Sigmoid colon (tissue), 7 donors: ENCODE data around the gene CATSPERB. TPM values are rescaled to one million over a fixed set of nuclear protein-coding genes. Genes with fewer than 3 reads are reported as not detected.
"Not testable (repeated sequence)": the region's sequence is repeated elsewhere in the genome, so short reads cannot be mapped to it uniquely, and the experiment has no call there.

Experiments used
- DNase-seq: peaks from one replicate; pipeline ENCODE4 v3.0.0-alpha.2; 2019
- H3K27ac ChIP-seq, 4 donors: fragments of 200-600 bp; sonication (generic); one replicate each; pipeline ENCODE4 v1.5.1; 2016 to 2019; ENCODE audit warnings: mild to moderate bottlenecking in 1 of 4
- H3K27me3 ChIP-seq, 3 donors: fragments of 200-600 bp; sonication (generic); one replicate each; pipeline ENCODE4 v1.5.1; 2019; ENCODE audit warnings: mild to moderate bottlenecking in 1 of 3
- H3K36me3 ChIP-seq, 4 donors: fragments of 200-600 bp; sonication (generic); one replicate each; pipeline ENCODE4 v1.5.1; 2016 to 2019
- H3K4me1 ChIP-seq, 4 donors: fragments of 200-600 bp; sonication (generic); one replicate each; pipeline ENCODE4 v1.5.1; 2017 to 2019
- H3K4me3 ChIP-seq, 4 donors: fragments of 200-600 bp; sonication (generic); one replicate each; pipeline ENCODE4 v1.5.1; 2017 to 2019; ENCODE audit warnings: mild to moderate bottlenecking in 2 of 4, moderate library complexity in 1 of 4
- H3K9me3 ChIP-seq, 4 donors: fragments of 200-600 bp in 3 of 4; sonication (generic) in 3 of 4; one replicate each; pipeline versions ENCODE4 v1.5.1 to v1.6.1; 2013 to 2019
- EP300 ChIP-seq, 4 donors: sonication (generic); formaldehyde crosslinking; IDR thresholded peaks; one replicate each; pipeline ENCODE4 v1.6.1; 2017; ENCODE audit warnings: antibody characterized with exemption in 4 of 4
- POLR2A ChIP-seq, 2 donors: fragments of 450-650 bp; IDR thresholded peaks; one replicate each; pipeline ENCODE4 v1.6.1; 2016; ENCODE audit warnings: antibody characterized with exemption in 2 of 2, mild to moderate bottlenecking in 2 of 2, moderate library complexity in 2 of 2
- POLR2AphosphoS5 ChIP-seq, 4 donors: sonication (generic); formaldehyde crosslinking; IDR thresholded peaks; one replicate each; pipeline ENCODE4 v1.6.1; 2017; ENCODE audit warnings: antibody characterized with exemption in 4 of 4
- WGBS, 2 donors: extraction: QIAGEN DNeasy Blood & Tissue Kit; methylation state at CpG; one replicate each; pipeline ENCODE4 v1.1.7; 2013; 5-methylcytosine and 5-hydroxymethylcytosine counted together
- intact Hi-C: fragments of 100-400 bp; cut with DNase I; formaldehyde crosslinking; loops from one replicate; pipeline ENCODE4 v1.15.1; 2023
- polyA plus RNA-seq, 3 donors: library from polyadenylated mRNA; stranded (reverse); fragments of 200-250 nt; gene quantifications; one replicate each; pipeline ENCODE4 v1.2.3, GENCODE V29; 2013
- total RNA-seq, 4 donors: library from RNA; depleted of rRNA; stranded (reverse); fragments of >200 nt; gene quantifications; one replicate each; pipeline ENCODE4 v1.1.0, GENCODE V29; 2016
- TF ChIP-seq, protein P1 (sequence below), 4 experiments: fragments of 450-650 bp in 3 of 4; fragments of 200-600 bp in 1 of 4; IDR thresholded peaks; one replicate each; pipeline ENCODE4 v1.5.1; 2016 to 2019; ENCODE audit warnings: antibody characterized with exemption in 4 of 4, mild to moderate bottlenecking in 3 of 4, moderate library complexity in 2 of 4
- donor health status: healthy with polysubstance abuse.
- donor health status: Bipolar disorder and iron deficiency.
- donor health status: healthy.

The CATSPERB gene
- total and polyA plus RNA-seq, 7 donors: 0.14 to 6.7 (median 1.4) TPM

DNA sequence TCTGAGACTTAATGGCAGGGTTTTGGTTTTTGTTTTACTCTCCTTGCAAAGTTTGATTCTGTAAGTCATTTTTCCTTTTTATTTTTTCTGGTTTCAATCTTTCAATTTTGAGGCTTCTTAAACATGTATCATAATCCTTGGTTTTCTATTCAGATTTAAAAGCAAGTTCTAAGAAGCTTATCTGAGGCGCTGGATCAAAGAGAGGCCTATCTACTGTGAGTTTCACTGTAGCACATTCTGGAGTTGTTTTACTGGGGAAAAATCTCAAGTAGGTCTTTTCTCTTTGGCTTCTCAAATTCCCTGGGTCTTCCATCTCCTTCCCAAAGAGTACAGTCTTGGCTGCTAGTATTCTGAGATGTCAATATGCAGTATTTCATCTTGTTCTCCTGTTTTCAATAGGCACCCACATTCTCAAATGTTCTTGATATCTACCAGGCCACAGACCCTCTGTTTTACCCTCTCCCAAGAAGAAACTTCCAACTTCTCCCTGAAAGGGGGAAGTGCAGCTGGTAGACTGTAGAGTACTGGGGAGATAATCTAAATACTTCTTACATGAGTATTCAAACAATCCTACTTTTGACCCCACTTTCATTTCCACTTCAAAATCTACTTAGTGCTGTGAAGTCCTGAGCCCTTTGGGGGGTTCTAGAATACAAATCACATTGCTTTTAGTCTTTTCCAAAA lies 10.9 kb upstream of the CATSPERB start:
- DNase-seq: no peak
- Histone ChIP-seq H3K27me3 (no peaks in the 10 kb centered on the region), H3K27ac (no peak overlapping the region), H3K9me3 (no peaks in the 10 kb centered on the region), H3K36me3 (no peaks in the 10 kb centered on the region), H3K4me1 (peaks cover 0 to 7% (median 0%) of the 10 kb centered on the region in 4 donors), H3K4me3 (no peak overlapping the region)
- WGBS, 2 donors: 96 to 99% methylated on average over 1 of the region's 1 CpG
- TF ChIP-seq POLR2A (IDR thresholded peaks at IDR 0.05) (no peak), POLR2AphosphoS5 (IDR thresholded peaks at IDR 0.05) (no peak), EP300 (IDR thresholded peaks at IDR 0.05) (no peak)
- TF ChIP-seq, protein P1, sequence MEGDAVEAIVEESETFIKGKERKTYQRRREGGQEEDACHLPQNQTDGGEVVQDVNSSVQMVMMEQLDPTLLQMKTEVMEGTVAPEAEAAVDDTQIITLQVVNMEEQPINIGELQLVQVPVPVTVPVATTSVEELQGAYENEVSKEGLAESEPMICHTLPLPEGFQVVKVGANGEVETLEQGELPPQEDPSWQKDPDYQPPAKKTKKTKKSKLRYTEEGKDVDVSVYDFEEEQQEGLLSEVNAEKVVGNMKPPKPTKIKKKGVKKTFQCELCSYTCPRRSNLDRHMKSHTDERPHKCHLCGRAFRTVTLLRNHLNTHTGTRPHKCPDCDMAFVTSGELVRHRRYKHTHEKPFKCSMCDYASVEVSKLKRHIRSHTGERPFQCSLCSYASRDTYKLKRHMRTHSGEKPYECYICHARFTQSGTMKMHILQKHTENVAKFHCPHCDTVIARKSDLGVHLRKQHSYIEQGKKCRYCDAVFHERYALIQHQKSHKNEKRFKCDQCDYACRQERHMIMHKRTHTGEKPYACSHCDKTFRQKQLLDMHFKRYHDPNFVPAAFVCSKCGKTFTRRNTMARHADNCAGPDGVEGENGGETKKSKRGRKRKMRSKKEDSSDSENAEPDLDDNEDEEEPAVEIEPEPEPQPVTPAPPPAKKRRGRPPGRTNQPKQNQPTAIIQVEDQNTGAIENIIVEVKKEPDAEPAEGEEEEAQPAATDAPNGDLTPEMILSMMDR (IDR thresholded peaks at IDR 0.05): no peak
- intact Hi-C loops: no loop called here

DNA sequence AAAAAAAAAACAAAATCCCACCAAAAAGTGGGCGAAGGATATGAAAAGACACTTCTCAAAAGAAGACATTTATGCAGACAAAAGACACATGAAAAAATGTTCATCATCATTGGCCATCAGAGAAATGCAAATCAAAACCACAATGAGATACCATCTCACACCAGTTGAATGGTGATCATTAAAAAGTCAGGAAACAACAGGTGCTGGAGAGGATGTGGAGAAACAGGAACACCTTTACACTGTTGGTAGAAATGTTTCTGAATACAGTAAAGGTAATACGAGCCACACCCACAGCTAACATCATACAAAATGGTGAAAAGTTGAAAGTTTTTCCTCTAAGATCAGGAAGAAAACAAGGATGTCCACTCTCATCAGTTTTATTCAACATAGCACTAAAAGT lies 8.0 kb upstream of the CATSPERB start:
- H3K9me3 ChIP-seq, H3K27me3 ChIP-seq, DNase-seq, H3K36me3 ChIP-seq, intact Hi-C loops, H3K27ac ChIP-seq, H3K4me1 ChIP-seq, H3K4me3 ChIP-seq: not testable (repeated sequence)
- WGBS, 2 donors: 92 to 93% methylated on average over 2 of the region's 2 CpGs

DNA sequence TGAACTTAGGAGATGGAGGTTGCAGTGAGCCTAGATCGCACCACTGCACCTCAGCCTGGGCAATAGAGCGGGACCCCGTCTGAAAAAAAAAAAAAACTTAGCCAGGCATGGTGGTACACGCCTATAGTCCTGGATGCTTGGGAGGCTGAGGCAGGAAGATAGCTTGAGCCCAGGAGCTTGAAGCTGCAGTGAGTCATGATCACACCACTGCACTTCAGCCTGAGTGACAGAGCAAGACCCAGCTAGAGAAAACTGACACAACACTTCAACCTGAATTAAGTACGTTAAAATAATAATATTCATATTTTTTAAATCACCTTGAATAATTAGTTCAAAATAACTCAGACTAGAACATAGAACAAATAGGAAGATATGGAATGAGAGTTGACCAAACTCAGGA lies 5.7 kb upstream of the CATSPERB start:
- no peaks in the 10 kb centered on the region for H3K36me3 ChIP-seq
- intact Hi-C loops: no loop called here
- WGBS, 2 donors: 93 to 98% methylated on average over 5 of the region's 5 CpGs
- H3K4me3 ChIP-seq: no peak overlapping the region
- H3K27me3 ChIP-seq: no peaks in the 10 kb centered on the region
- no peaks in the 10 kb centered on the region for H3K9me3 ChIP-seq
- no peak for DNase-seq
- TF ChIP-seq POLR2AphosphoS5 (IDR thresholded peaks at IDR 0.05) (no peak), POLR2A (IDR thresholded peaks at IDR 0.05) (no peak), EP300 (IDR thresholded peaks at IDR 0.05) (no peak)
- TF ChIP-seq, protein P1 (IDR thresholded peaks at IDR 0.05): no peak
- no peak overlapping the region for H3K27ac ChIP-seq
- H3K4me1 ChIP-seq: peaks cover 0 to 13% (median 5%) of the 10 kb centered on the region in 4 donors

DNA sequence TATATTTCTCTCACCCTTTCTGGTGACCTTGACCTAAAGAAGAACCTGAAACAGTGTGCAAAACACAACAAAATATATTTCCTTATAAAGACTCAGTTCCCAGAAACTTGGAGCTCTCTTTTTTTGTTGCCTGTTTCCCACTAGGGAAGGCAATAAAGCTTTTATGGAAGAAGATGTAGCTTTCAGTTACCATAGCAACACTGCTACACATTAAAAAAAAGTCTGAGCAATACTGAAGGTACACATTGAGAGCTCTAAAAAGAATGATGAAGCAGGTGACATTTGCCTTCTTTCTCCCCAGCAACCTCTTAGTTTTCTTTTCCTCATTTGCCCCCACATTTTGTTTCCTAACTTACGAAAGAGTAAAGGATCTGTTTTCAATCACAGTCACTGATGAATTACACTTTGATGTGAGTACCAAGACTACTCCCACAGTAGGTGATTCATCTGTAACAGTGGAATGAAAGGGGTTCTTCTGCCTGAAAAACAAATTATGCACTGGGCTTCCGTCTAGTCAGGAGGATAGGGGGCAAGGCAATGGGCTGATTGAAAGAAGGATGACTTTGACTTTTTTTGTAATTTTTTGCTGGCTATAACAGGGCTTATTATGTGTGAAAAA lies 1.1 kb upstream of the CATSPERB start:
- Histone ChIP-seq H3K9me3 (no peaks in the 10 kb centered on the region), H3K36me3 (no peaks in the 10 kb centered on the region), H3K27ac (peak overlapping the region in 1 of 4 donors; percentile 58), H3K4me3 (no peak overlapping the region), H3K27me3 (no peaks in the 10 kb centered on the region), H3K4me1 (peaks cover 0 to 35% (median 10%) of the 10 kb centered on the region in 4 donors)
- intact Hi-C loops: no loop called here
- peak in 3 of 4 donors; percentile 68 to 79 (median 73) for TF ChIP-seq POLR2AphosphoS5 (IDR thresholded peaks at IDR 0.05)
- no peak for TF ChIP-seq POLR2A (IDR thresholded peaks at IDR 0.05)
- WGBS, 2 donors: 19 to 28% methylated on average over 2 of the region's 2 CpGs
- no peak for DNase-seq

DNA sequence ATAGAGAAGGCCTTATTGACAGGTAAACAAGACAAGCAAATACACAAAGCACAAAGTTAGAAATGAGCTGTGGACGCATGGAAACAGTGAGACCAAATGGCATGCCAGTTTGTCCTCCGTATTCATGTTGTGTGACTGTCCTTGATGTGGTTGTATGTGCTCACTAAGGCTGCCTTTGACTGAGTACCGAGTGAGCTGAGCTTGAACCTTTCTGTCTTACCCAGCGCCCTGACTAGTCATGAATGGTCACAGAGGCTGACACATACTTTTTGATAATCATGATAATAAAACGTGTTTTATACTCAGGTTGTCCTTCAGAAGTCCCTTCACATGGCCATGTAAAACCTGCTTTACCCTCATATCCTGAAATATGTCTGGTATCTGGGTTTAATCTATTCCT lies 553 bp upstream of the CATSPERB start:
- no peaks in the 10 kb centered on the region for H3K27me3 ChIP-seq
- no peak for TF ChIP-seq POLR2A (IDR thresholded peaks at IDR 0.05)
- no peak for TF ChIP-seq POLR2AphosphoS5 (IDR thresholded peaks at IDR 0.05)
- TF ChIP-seq, protein P1 (IDR thresholded peaks at IDR 0.05): no peak
- intact Hi-C loops: no loop called here
- WGBS, 2 donors: 63 to 72% methylated on average over 5 of the region's 5 CpGs
- peak overlapping the region in 1 of 4 donors; percentile 58 for H3K27ac ChIP-seq
- no peak overlapping the region for H3K4me3 ChIP-seq
- H3K4me1 ChIP-seq: peaks cover 0 to 41% (median 11%) of the 10 kb centered on the region in 4 donors
- H3K36me3 ChIP-seq: no peaks in the 10 kb centered on the region
- DNase-seq: no peak
- no peaks in the 10 kb centered on the region for H3K9me3 ChIP-seq
